ENCODE data around the gene RAD51B.

The RAD51B gene

GRCh38 chr14:68440820-68441219 lies 621.2 kb downstream of the RAD51B start:
- no peak for DNase-seq (ENCODE audit: low spot score)

- DNase-seq (ENCODE audit: low spot score): no peak
These were observed 622.0 kb downstream of the RAD51B start for GRCh38 chr14:68441542-68441941.

DNA sequence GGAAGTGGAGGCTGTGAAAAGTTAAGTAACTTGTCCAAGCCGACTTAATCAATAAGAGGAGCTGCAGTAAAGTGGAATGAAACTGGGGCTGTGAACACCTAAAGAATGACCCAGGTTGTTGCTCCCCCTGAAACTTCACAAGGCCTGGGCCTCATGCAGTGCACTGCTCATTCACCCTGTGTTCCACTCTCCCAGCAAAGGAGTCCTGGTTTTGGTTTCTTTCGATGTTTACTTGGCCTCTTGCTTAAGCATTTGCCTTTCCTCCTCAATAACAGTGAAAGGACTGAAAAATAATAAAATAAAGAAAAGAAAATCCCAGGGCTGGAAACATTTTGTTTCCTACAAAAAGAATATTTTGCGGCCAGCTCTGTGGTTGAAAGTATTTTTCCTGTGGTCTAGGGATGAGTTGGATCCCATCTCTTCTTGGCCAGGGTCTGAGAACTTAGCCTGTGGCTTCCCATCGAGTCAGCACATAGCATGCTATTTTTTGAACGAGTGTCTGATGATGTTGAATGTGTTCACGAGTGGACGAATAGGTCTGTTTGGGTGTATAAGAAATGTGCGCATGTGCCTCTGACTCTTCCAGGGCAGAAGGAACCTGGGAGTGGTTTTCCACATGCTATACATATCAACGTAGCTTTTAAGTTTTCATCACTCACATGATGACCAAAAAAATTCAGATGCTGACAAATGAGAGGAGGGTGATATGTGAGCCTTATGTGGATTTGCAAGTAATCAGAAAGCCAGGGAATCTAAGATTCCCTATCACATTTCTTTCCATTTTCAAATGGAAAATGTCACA lies 623.5 kb downstream of the RAD51B start:
- DNase-seq (ENCODE audit: low spot score): no peak

DNA sequence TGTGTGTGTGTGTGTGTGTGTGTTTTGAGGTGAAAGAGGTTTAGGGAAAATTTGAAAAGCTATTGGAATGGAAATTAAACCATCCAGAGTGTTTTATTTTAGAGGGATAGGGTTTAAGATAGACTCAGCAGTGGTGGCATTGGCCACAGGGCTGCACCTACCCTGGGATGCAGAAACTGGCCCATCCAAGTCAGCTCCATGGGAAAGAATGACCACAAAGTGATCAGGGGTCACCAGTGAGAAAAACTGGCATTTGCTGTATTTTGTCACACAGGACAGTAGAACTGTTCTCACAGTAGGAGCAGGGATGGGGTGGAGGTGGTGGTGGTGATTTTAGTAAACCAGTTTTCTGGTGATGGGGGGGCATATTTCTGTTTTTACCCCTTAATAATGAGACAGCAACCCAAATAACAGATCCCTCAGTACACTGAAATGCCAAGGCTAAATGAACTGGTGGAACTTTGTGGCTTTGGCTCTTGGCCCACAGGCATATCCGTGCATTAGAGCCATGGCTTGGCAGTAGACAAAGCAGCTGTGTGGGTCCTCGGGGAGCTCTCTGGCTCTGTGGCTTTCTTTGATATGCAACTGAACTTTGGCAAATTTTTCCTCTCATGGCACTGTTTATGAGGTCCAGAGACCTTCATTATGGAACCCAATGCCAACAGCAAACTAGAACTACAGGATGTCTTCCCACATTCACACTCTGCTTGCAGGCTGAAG lies 625.0 kb downstream of the RAD51B start:
- no peak for DNase-seq (ENCODE audit: low spot score)

DNA sequence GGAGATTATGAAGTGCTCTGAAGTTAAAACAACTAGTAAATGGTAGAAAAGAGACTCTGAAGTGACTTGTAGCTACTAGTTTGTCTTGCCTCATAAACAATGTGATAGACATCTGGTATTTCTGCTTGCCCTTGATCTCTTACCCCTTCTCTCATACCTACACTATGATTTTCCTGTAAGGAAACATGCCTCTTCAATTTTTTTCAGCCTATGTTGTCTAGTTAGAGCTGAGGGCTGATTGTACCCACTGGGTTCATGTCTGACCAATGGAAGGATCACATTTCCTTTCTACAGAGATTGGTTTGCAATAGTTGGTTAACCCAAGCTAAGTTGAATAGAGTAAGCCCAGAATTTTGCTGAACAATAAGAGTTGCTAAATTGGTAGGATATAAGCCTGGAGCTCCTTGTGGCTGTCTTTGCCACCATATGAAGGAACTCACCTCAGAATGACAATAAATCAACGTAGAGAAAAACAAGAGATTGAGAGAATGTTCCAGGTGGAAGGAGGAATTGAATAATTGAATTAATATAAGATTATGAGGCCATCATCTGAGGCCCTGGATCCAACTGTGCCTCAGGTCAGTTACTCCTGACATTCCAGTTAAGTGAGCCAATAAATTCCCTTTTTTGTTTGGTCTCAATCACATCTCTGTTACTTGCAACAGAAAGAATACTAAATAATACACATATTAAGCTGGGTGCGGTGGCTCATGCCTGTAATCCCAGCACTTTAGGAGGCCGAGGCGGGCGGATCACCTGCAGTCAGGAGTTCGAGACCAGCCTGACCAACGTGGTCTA lies 626.9 kb downstream of the RAD51B start:
- DNase-seq (ENCODE audit: low spot score): no peak

DNA sequence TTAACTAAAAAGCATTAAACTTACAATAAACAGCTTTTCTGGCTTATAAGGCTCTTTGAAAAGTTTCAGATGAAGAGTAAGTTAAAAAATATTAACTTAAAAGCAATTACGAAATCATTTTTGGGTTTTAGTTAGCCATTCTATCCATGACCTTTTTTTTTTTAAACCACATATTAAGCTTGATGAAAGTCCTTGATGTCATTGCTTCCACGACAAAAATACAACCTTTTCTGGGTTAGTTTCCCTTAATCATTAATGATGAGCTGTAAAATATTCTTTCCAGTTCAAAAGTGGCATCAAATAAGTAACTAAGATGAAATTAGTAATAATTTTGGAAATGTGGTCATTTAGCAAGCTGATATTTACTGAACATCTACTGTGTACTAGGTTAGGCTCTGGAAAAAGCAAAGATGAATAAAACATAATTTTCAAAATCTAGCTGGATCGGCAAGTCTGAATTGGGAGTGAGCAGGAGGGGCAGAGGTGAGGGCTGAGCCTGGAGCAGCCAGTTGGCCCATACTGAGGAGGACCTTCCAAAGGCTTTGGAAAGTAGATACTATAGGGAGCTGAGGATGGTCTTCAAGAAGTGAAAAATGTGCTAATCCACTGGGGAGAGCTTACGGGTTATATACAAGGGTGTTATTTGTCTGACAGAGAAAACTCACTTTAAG lies 628.1 kb downstream of the RAD51B start:
- DNase-seq (ENCODE audit: low spot score): no peak

DNA sequence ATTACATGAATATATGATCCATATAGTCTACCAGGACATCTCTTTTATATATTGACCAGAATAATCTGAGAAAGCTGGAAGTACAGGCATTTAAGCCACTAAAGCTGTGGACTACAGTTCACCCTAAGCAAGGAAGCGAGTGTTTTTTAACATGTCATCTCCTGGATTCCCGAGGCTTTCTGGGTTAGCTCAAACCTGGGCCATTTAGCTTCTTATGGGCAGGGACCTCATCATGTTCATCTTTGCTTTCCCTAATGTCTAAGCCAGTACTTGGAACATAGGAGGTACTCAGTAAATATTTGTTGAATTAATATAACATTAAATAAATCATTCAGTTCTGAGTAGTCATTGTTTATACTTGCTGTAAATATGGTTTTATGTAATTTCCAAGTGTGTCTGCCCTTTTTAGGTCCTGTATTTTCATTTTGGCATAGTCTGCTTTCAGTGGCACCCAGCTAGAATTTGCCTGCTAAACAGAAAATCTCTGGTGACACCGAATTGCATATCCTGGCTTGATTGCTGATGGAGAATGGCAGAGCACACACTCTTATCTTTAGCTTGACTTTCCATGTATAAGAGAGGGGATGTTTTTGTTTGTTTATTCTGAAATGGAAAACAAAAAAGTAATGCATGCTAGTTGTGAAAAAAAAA lies 628.8 kb downstream of the RAD51B start:
- DNase-seq (ENCODE audit: low spot score): no peak

DNA sequence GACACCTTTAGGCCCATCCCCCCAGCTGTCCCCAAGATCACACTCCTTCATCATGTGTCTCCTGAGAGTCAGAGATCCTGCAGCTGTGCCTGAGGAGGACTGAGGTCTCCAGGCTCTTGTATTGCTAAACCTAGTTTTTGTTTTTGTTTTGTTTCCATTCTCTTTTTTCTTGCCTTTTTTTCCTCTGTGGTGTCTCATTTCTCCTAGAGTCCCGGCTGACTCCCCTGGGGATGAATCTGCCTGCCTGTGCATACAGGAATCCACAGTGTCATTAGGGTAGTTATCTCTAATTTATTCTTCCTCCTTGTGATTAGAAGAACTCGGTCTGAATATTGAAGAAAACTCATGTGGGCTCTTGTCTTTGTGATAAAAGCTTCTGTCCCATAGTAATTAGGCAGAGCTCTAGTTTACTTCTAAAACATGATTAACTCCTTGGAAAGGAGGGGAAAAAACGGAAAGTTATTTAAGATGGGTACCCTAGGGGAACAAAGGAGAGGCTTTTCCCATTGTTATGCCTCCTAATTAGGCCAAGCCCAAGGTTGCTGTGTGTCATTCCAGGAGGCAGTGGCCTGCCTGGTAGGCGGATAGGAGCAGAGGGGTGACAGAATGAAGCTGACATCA lies 630.1 kb downstream of the RAD51B start:
- no peak for DNase-seq (ENCODE audit: low spot score)

DNA sequence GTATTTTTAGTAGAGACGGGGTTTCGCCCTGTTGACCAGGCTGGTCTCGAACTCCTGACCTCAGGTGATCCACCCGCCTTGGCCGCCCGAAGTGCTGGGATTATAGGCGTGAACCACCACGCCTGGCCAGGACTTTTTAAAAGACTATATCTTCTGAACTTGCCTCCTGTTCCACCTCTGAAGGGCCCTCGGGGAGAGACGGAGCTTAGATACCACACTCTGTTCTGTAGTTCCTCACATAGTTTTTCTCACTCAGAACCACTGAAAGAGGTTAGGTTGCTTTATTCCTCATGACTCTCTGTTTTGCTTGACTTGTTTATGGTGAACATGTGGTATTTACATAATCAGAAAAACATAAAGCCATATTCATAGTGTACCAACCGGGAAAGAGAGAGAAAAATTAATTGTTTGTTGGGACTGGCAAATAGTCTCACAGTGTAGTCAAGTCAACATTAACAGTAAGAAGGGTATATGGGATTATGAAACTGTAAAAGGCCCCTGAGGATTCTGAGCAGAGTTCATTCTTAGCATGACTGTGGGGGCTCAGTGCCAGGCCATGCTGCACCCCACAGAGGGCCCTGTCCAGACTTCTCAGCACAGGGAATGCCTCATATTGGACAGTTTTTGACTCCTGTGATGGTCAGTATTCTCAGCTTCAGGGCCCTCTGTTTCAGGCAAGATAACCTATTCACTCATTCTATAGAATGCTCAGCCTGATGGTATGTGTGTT lies 631.0 kb downstream of the RAD51B start:
- no peak for DNase-seq (ENCODE audit: low spot score)

DNA sequence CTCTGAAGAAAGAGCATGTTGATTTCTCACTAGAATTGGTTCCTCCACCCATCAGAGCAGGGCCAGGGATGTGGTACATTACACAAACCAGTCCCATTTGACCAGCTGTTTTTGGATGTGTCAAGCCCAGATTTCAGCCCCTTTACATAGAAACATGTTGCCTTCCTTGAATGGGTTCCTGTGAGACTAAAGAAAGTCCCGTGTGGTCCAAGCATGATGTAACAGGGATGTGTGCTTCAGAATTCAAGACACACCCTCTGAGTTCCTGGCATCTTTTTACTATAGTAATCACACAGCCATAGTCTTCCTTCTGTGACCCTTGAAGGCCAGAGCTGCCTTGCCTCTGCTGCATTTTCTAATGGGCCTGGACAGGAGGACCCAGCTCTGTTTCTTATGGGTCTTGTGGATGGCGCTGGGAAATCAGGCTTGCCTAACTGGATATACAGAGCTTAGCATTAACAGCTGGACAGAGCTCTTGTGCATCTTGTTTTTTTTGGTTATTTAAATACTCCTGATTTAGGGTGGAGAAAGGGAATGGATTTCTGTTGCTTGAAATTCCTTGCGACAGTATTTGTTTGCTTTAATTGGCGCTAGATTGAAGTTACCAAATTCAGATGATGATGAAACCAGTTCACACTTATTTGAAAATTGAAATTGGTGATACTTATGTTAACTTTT lies 632.3 kb downstream of the RAD51B start:
- DNase-seq (ENCODE audit: low spot score): no peak

- no peak for DNase-seq (ENCODE audit: low spot score)
These were observed 638.7 kb downstream of the RAD51B start for GRCh38 chr14:68458253-68458652.

DNA sequence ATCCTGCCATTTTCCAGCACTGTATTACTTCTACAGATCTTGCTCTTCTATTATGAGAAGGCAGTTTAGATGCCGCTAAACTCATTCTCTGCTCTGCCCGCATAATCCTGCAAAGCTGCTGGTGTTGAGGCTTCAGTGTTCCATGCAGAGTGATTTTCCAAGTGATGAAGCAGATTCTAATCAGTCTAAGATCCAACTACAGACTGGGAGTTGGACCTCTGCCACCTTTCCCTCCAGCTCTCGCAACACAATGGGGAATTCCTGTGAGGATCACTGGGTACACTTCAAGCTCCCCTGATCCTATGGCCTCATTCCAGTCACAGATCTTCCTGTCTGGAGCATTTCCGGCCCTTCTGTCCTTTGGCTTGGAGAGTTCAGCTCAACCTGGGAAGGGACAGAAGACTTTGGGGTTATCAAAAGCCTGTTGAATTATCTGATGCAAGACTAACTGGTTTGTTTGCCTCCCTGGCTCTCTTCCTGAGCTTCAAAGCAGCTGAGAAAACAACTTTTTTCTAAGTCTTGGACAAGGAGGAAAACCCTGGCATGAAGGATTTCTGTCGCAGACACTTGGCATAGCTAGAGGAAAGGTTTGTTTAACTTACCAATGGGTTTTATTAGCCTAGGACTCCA lies 639.4 kb downstream of the RAD51B start:
- DNase-seq (ENCODE audit: low spot score): peak; percentile 26

DNA sequence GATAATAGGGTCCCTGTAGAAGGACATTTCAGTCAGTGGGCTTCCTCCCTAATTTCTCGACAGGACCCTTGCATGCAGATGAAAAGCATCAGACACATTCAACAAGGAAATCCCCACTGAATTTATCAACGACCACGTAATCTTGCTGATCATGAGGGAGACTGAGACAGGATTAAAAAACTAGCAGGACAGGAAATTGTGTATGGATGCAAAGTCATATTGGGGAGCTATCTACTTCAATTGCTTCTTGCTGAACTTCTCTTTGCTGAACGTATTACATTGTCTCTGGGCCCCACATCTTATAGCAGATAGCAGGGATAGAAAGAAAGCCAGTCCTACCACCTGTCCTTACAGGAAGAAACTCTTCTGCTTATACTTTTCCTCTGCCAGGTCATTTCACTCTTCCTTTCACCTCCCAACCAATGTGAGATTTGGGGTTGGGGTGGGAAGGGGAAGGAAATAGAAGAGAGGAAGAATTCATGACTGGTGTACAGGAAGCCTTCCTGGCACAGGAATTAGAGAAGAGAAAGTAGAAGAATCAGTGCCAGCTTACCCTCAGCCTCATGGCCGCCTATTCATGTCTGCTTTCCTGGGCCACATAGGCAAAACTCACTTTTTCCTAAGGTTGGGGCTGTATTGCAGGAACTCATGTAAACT lies 640.0 kb downstream of the RAD51B start:
- DNase-seq (ENCODE audit: low spot score): no peak

GRCh38 chr14:68460541-68460940 lies 641.0 kb downstream of the RAD51B start:
- no peak for DNase-seq (ENCODE audit: low spot score)

- DNase-seq (ENCODE audit: low spot score): no peak
These were observed 641.5 kb downstream of the RAD51B start for GRCh38 chr14:68461086-68461485.

DNA sequence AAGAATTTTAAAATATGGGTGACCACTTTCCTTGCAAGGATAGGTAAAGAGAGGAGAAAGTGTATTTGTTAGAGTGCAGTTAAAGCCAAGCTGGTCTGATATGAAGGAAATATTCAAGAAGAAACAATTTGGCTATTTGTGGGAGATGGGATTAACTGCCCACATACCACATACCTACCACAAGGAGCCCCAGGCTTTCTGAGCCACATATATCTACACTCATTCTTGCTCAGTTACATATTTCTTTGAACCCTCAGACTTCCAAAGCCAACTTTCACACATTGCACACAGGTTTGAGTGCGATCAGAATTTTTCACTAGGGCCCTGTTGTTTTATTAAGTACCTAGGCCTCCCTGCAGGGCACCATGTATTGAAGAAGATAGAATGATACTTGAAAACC lies 643.1 kb downstream of the RAD51B start:
- no peak for DNase-seq (ENCODE audit: low spot score)

GRCh38 chr14:68463299-68463698 lies 643.7 kb downstream of the RAD51B start:
- DNase-seq (ENCODE audit: low spot score): no peak

- DNase-seq (ENCODE audit: low spot score): no peak
These were observed 644.3 kb downstream of the RAD51B start for GRCh38 chr14:68463705-68464374.
